ENCODE results near the gene ADH7. TPM values are rescaled to one million over a fixed set of nuclear protein-coding genes. Genes with fewer than 3 reads are reported as not detected.

The ADH7 gene
- total and polyA plus RNA-seq, 9 of the 15 experiments (the other 6 are each of a cell fraction or from before 2014, with no cell fraction given): not detected

GRCh38 chr4:99403380-99404184 is 31.6 kb downstream of the ADH7 start:
- H3K4me2 ChIP-seq (ENCODE audit: insufficient read depth, low read length): no peak overlapping the region
- H3K9me1 ChIP-seq (ENCODE audit: control insufficient read depth, insufficient read depth, low read length): no peaks in the 10 kb centered on the region
- H3K4me1 ChIP-seq (replicated peaks in 1 of 2; ENCODE audit: control insufficient read depth in 2 of 2, insufficient read depth in 2 of 2, low read length in 2 of 2): no peaks in the 10 kb centered on the region
- in situ Hi-C loops (cut with MboI): loop anchor here (10.0 to 25.0 kb wide), 2 partner anchors 659 to 941 kb away; no protein-coding TSS in a partner anchor
- ATAC-seq: no peak
- H2AFZ ChIP-seq (ENCODE audit: low read depth, low read length): no peak overlapping the region
- BruUV-seq (replicated peaks): no TSS peak
- no peak for FAIRE-seq
- WGBS (ENCODE audit: insufficient coverage, low coverage, missing lambda C conversion rate): 3% methylated on average over 5 of the region's 5 CpGs
- H3K27ac ChIP-seq (ENCODE audit: extremely low read depth, low read depth, low read length): no peak overlapping the region
- H4K20me1 ChIP-seq (replicated peaks; ENCODE audit: control insufficient read depth, insufficient read depth, low read length): no peaks in the 10 kb centered on the region
- DNase-seq (ENCODE audit: extremely low read depth in 1 of 4, low spot score in 3 of 4): no peak
- no peak overlapping the region for H3K9ac ChIP-seq (ENCODE audit: insufficient read depth in 1 of 2, low read depth in 2 of 2, low read length in 2 of 2)
- no peaks in the 10 kb centered on the region for H3K36me3 ChIP-seq (ENCODE audit: control insufficient read depth, insufficient read depth, low read length)
- no peak overlapping the region for H3K4me3 ChIP-seq
- intact Hi-C loops (cut with micrococcal nuclease): no loop called here
- POLR2A ChIA-PET: no interaction called here
- no peaks in the 10 kb centered on the region for H3K27me3 ChIP-seq (ENCODE audit: control insufficient read depth in 2 of 2, insufficient read depth in 2 of 2, low read length in 2 of 2)
- CTCF ChIA-PET (ENCODE audit: low intra/inter-chr PET ratio): no interaction called here
- H3K9me3 ChIP-seq (replicated peaks; ENCODE audit: control insufficient read depth, insufficient read depth, low read depth, low read length): no peaks in the 10 kb centered on the region
- no peaks in the 10 kb centered on the region for H3K79me2 ChIP-seq (ENCODE audit: control insufficient read depth, insufficient read depth, low read length)
- no peak for TF ChIP-seq NONO (IDR thresholded peaks at IDR 0.05; ENCODE audit: low read depth in 2 of 2, low read length in 1 of 2)
- TF ChIP-seq SFPQ (IDR thresholded peaks at IDR 0.05; ENCODE audit: low read depth, low read length): no peak
- no peak for TF ChIP-seq SMARCC2 (IDR thresholded peaks at IDR 0.05; ENCODE audit: low read depth)
- no peak for TF ChIP-seq ZNF24 (IDR thresholded peaks at IDR 0.05)
- TF ChIP-seq GMEB1 (CRISPR knock-in tag; IDR thresholded peaks at IDR 0.05): no peak
- TF ChIP-seq IRF1 (CRISPR knock-in tag; IDR thresholded peaks at IDR 0.05; ENCODE audit: borderline replicate concordance): no peak
- no peak for TF ChIP-seq ZNF507 (tag; conservative IDR thresholded peaks at IDR 0.05)
- TF ChIP-seq CEBPZ (IDR thresholded peaks at IDR 0.05; ENCODE audit: borderline replicate concordance, low read depth, low read length): no peak
